ENCODE data around the gene CACNA1A.

- TF ChIP-seq CTCF (IDR thresholded peaks at IDR 0.05): no peak
- no peak for TF ChIP-seq POLR2A (IDR thresholded peaks at IDR 0.05)
Observed at GRCh38 chr19:13401388-13401787, 104.9 kb downstream of the CACNA1A start.

Measured in heart left ventricle (tissue), 13 donors.